ENCODE results near the gene DRC3.

Gene DRC3

GRCh38 chr17:17965152-17965721 lies 7.4 kb upstream of the DRC3 start:
- no peak for DNase-seq

DNA sequence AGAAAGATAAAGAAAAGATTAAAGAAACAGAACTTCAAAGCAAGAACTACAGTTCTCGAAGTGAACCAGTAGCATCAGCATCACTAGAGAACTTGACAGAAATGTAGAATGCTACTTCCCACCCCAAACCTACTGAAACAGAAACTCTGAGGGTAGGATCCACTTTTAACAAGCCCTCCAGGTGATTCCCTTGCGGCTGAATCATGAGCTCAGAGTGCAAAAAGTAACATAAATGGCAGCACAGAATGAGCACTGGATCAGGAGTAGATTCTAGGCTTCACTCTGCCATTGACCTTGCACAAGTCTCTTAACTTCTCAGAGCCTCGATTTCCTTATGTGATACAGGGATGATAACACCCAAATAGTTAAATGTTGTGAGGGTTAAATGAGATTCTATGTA lies 6.3 kb upstream of the DRC3 start:
- DNase-seq, result no peak

- no peak for DNase-seq
Observed at GRCh38 chr17:17970699-17971430, 1.8 kb upstream of the DRC3 start.

GRCh38 chr17:17971431-17972125 lies 1.1 kb upstream of the DRC3 start:
- DNase-seq, result peak in 25 of 56 donors; percentile 17 to 73 (median 60)

GRCh38 chr17:17972952-17973254 lies 241 bp downstream of the DRC3 start:
- DNase-seq, result no peak

- DNase-seq, result no peak
Observed at GRCh38 chr17:17975436-17975835, 2.8 kb downstream of the DRC3 start.

DNA sequence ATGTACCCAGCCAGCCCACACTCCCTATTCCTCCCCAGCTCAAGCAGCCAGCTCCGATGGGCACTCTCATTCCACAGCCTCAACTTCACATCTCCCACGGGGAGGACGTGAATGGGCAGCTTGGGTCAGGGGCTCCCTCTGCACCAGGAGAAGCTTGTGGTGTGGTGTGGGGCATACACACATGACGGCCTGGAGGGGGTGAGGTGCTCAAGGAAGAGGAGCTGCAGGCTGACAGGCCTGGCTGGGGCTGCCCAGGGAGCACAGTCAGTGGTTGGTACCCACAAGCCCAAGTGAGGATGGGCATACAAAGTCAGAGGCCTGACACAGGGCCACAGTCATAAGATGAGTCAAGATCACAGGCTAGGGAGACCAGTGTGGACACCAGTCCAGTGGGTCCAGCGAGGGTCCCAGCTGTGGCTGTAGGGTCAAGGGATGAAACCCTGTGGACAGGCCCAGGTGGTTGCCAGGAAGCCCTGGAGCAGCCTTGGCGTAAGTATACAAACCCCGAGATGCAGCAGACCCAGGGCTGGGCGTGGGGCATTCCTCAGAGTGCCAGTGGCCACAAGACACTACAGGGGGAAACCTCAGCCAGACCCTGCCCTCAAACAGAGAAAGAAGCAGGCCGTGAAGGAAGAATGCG lies 4.4 kb downstream of the DRC3 start:
- no peak for DNase-seq

DNA sequence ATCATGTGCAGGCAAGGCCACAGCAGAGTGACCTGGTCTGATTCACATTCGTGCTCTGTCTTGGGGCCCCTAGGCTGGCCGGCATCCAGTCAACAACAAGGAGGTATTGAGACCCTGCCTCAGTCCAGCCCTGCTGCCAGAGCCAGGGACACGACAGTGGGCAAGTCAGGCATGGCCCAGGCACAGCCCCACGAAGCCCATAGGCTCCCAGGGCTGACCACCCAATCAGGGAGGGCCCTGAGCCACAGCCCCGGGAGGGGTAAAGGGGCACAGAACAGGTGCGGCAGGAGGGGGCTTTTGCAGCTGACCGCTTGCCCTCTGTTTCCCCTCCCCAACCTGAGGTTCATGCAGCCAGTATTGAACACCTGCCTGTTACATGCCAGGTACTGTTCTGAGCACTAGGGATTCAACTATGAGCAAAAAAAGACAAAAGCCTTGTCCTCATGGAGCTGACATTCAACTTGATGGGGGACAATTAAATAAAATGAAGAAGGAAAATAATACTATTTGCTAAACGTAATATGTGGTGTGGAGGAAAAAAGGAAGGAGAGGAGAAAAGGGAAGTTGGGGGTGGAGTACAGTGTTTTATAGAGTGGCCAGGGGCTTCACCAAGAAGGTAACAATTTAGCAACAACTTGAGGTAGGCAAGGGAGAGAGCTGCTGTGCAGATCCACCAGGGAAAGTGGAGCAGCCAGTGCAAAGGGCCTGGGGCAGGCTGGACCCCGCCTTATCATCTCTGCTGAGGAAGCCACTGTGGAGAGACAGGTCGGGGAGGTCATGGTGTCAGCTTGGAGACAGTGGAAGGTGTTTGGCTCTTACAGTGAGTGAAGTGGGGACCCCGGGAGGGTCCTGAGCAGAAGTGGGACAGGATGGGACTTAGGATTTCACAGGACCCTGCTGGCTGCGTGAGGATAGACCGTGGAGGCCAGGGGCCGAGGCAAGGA lies 6.1 kb downstream of the DRC3 start:
- no peak for DNase-seq

DNA sequence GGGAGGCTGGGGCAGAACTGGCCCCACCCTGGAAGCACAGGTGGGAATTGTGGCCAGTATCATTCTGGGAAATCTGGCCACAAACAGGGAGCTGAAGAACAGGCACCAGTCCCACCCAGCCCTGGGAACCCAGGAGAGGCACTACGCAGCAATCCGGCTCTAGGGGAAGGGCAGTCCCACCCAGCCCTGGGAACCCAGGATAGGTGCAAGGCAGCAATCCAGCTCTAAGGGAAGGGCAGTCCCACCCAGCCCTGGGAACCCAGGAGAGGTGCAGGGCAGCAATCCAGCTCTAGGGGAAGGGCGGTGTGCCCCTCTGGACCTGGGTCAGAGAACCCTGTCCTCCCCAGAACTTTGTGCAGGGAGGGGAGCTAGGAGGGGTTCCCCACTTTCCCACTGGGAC lies 7.1 kb downstream of the DRC3 start:
- DNase-seq, result no peak

DNA sequence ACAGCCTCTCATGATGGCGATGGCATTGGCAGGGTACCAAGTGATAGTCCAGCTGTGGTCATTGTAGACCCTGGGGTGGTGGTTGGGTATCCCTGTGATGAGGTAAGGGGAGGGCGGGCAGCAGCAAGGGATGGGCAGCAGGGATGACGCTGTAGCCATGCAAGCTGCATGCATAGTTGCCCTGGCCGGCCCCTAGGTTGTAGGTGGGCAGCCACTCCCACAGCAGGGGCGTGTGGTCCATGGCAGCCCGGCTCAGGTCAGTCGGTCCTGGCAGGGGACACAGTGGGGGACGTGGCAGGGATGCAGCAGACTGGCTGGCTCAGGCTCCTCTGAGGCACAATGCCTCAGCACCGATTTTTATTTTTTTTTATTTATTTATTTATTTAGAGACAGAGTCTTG lies 8.7 kb downstream of the DRC3 start:
- no peak for DNase-seq

DNA sequence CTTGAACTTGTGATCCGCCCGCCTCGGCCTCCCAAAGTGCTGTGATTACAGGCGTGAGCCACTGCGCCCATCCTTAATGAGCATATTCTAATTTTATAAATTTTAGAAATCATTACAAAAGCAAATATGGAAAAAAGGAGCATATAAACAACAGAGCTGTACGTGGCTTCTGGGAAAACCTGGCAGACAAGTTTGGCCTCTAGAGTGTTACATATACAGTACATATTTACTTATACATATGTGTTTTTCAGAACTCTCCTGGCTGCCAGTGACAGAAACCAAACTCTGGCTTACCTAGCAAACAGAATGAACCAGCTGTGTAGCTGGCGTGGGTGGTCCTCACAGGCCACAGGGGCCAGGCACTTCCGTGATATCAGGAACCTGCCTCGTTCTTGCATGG lies 10.1 kb downstream of the DRC3 start:
- DNase-seq, result no peak

DNA sequence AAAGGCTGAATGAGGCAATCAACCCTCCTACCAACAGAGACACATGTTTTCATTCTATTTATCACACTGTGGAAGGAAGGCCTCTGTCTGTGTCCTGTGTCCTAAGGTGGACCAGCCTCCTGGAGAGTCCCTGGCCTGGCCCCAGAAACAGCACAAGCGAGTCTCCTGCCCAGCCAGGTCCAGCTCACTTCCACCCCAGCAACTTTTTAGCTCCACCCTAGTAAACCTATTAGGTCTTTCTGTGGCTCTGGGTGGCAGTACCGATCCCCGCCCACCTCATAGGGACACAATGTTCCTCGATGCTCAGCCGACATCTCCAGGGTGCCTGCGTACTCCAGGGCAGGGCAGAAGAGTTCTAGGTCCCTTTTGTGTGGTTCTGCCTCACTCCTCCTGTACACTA lies 10.7 kb downstream of the DRC3 start:
- no peak for DNase-seq

- no peak for DNase-seq
Observed at GRCh38 chr17:17983776-17984175, 11.1 kb downstream of the DRC3 start.

DNA sequence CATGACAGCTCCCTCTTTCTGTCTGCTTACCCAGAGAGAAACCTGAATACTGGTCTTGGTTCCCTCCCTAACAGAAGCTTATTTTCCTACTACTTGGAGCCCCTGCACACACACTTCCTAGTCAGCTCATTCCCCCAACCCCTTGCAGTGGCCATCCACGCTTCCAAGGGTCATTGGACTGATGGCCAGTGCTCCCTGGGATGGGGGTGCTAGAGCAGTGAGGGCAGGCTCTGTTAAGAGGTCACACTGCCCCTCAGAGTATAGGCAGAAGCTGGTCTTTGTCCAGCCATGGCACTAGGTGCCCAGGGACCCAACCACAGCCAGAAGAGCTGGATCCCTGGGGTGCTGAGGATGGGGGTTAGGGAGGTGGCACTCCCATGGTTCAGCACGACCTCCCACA lies 12.5 kb downstream of the DRC3 start:
- no peak for DNase-seq

GRCh38 chr17:17985555-17985954 lies 12.9 kb downstream of the DRC3 start:
- no peak for DNase-seq

DNA sequence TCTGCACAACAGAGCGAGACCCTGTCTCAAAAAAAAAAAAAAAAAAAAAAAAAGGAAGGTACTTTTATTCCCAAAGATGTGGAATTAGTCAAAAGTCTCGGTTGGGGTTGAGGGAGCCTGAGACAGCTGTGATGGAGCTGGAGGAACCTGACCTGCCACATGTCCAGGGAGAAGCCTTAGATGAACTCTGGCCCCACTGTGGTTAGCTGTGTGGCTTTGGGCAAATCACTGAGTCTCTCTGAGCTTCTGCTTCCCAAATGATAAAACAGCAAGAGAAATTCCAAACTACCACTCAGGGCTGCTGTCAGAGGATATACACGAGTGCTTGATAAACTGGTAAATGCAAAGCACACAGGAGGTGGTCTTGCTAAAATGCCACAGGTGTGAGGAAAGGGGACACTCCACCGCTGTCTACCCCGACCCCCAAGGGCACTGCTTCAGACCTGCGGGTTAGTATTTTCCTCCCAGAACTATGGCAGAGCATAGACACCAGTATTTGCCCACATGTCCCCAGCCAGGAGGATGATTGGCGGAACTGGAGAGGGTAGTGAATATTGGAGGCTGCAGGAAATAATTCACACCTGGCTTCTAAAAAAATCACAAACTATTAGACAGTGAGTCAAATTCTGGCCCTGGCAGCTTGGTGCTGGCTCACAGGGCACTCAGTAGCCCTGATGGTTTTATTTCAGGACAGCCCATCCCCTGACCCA lies 14.7 kb downstream of the DRC3 start:
- no peak for DNase-seq

DNA sequence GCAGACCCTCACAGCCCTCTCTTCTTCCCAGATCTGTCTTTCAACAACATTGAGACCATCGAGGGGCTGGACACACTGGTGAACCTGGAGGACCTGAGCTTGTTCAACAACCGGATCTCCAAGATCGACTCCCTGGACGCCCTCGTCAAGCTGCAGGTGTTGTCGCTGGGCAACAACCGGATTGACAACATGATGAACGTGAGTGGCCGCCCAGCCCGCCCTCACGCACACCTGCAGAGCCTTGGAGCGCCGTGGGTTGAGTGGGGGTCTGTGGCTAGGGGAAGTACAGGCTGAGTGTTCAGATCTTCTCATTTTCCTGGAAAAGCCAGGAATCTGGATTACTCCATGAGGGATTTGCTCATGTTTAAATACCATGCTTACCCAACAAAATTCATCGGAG lies 15.2 kb downstream of the DRC3 start:
- no peak for DNase-seq

DNA sequence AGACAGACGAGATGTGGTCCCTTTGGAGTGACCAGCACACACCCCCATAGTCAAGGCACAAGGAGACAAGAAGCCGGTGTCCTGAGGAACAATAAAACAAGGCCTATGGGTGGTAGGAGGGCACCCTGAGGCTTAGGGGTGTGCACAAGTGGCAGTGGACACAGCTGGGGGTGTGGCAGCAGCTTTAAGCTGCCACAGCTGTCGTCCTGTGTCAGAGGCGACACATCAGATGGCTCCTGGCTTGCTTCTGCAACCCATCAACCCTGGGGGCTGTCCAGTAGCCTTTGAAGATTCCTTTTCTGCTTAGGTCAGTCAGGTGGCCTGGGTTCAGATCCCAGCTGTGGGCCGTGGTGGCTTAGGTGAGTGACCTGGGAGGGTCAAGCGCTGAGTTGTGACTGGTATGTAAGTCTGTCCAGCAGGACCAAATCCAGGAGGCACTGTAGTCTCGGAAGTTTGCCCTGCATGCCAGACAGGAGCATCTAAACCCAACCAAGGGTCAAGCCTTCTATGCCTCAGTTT lies 15.8 kb downstream of the DRC3 start:
- DNase-seq, result no peak

- no peak for DNase-seq
Observed at GRCh38 chr17:17989081-17989480, 16.4 kb downstream of the DRC3 start.

- no peak for DNase-seq
Observed at GRCh38 chr17:17989618-17990017, 17.0 kb downstream of the DRC3 start.

DNA sequence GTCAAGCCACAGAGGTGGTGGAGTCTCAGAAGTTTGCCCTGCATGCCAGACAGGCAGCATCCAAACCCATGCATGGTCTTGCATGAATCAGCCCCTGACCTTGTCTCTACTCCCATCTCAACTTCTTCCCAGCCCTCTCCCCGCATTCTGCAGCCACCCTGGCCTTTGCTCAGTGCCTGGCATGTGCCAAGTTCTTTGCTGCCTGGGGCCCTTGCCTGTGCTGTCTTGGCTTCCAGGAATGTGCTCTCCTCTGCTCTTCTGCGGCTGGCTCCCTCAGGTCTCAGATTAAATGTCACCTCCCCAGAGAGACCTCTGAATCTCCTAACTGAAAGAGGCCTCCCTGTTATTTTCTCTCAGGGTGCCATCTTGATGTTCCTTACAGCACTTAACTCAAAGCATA lies 17.6 kb downstream of the DRC3 start:
- DNase-seq, result no peak

All from nucleus accumbens (tissue), 56 donors.